HCT116 (cell line): ENCODE data around the gene BFSP2.

ENCODE experiments used
- CTCF ChIP-seq, 3 experiments: fragments of 200-600 bp in 1 of 3; sonication (generic) in 1 of 3; IDR thresholded peaks in 2 of 3; conservative IDR thresholded peaks in 1 of 3; 2 replicates each; pipeline ENCODE4 v1.5.1; 2012 to 2017; ENCODE audit warnings: low read depth in 2 of 3, low read length in 2 of 3, antibody characterized with exemption in 1 of 3, borderline replicate concordance in 1 of 3, control low read depth in 1 of 3, mild to moderate bottlenecking in 1 of 3, mixed read lengths in 1 of 3, mixed run types in 1 of 3, moderate library complexity in 1 of 3; ENCODE audit not compliant: insufficient read depth in 1 of 3
- POLR2A ChIP-seq: IDR thresholded peaks from 2 replicates; pipeline ENCODE4 v1.7.0; 2011; ENCODE audit warnings: borderline replicate concordance; ENCODE audit not compliant: insufficient read depth, insufficient read length; ENCODE audit errors: extremely low read depth
- POLR2AphosphoS5 ChIP-seq: IDR thresholded peaks from 2 replicates; pipeline ENCODE4 v1.6.1; 2011; ENCODE audit warnings: mild to moderate bottlenecking, low read depth, low read length, moderate library complexity

- TF ChIP-seq POLR2A (no peak), CTCF (IDR thresholded peaks at IDR 0.05 in 2 of 3, conservative IDR thresholded peaks at IDR 0.05 in 1 of 3; ENCODE audit: borderline replicate concordance in 1 of 3, insufficient read depth in 1 of 3, low read depth in 2 of 3, low read length in 2 of 3) (no peak), POLR2AphosphoS5 (no peak)
Measured at GRCh38 chr3:133455281-133455680, 55.4 kb downstream of the BFSP2 start.
